ACC112 (cell line): ENCODE results near the gene DIAPH3.
A peak's percentile ranks its signal among the peaks of the same experiment; 100 is the strongest.

ENCODE experiments used
- H2AFZ ChIP-seq: fragments of 200-600 bp; sonication (generic); one replicate; pipeline ENCODE4 v1.6.0; 2017; ENCODE audit warnings: antibody characterized with exemption, low read length; ENCODE audit not compliant: unreplicated experiment
- H3K27ac ChIP-seq: fragments of 200-600 bp; sonication (generic); 2 replicates; pipeline ENCODE4 v1.5.1; 2014; ENCODE audit warnings: low read depth, mild to moderate bottlenecking, antibody characterized with exemption, low read length, moderate library complexity
- H3K27me3 ChIP-seq: fragments of 200-600 bp; sonication (generic); 2 replicates; pipeline ENCODE4 v1.6.1; 2014; ENCODE audit warnings: mild to moderate bottlenecking, antibody characterized with exemption, low read length, moderate library complexity, mixed read lengths; ENCODE audit not compliant: insufficient read depth
- H3K36me3 ChIP-seq: fragments of 200-600 bp; sonication (generic); 2 replicates; pipeline ENCODE4 v1.6.1; 2016; ENCODE audit warnings: mild to moderate bottlenecking, antibody characterized with exemption, low read length, moderate library complexity, mixed read lengths; ENCODE audit not compliant: insufficient read depth
- H3K4me1 ChIP-seq: fragments of 200-600 bp; sonication (generic); one replicate; pipeline ENCODE4 v1.6.1; 2016; ENCODE audit warnings: low read length, mixed read lengths; ENCODE audit not compliant: insufficient read depth, unreplicated experiment, control insufficient read depth
- H3K4me3 ChIP-seq: fragments of 200-600 bp; sonication (generic); 2 replicates; pipeline ENCODE4 v1.5.1; 2014; ENCODE audit warnings: mild to moderate bottlenecking, low read depth, low read length
- H3K79me2 ChIP-seq: fragments of 200-600 bp; sonication (generic); one replicate; pipeline ENCODE4 v1.6.0; 2016; ENCODE audit warnings: low read length; ENCODE audit not compliant: control insufficient read depth, unreplicated experiment, insufficient read depth

DIAPH3 gene

GRCh38 chr13:59801107-59801880 lies 362.4 kb downstream of the DIAPH3 start:
- Histone ChIP-seq H3K79me2 (no peaks in the 10 kb centered on the region), H3K27ac (no peak overlapping the region), H3K36me3 (peaks cover 3% of the 10 kb centered on the region; the same call in 1 of the 2 replicates), H2AFZ (no peak overlapping the region), H3K4me3 (no peak overlapping the region), H3K27me3 (no peaks in the 10 kb centered on the region), H3K4me1 (no peaks in the 10 kb centered on the region)

- Histone ChIP-seq H3K4me3 (no peak overlapping the region), H3K27ac (no peak overlapping the region), H3K27me3 (no peaks in the 10 kb centered on the region), H2AFZ (no peak overlapping the region), H3K36me3 (no peaks in the 10 kb centered on the region), H3K4me1 (no peaks in the 10 kb centered on the region), H3K79me2 (no peaks in the 10 kb centered on the region)
Measured at GRCh38 chr13:59793107-59793506, 370.6 kb downstream of the DIAPH3 start.

- Histone ChIP-seq H3K27ac (no peak overlapping the region), H3K27me3 (no peaks in the 10 kb centered on the region), H3K79me2 (no peaks in the 10 kb centered on the region), H3K36me3 (no peaks in the 10 kb centered on the region), H3K4me3 (no peak overlapping the region), H3K4me1 (no peaks in the 10 kb centered on the region), H2AFZ (no peak overlapping the region)
Measured at GRCh38 chr13:59790626-59791025, 373.1 kb downstream of the DIAPH3 start.

GRCh38 chr13:59789558-59789957 lies 374.2 kb downstream of the DIAPH3 start:
- H3K4me3 ChIP-seq: no peak overlapping the region
- H2AFZ ChIP-seq: no peak overlapping the region
- H3K27me3 ChIP-seq: no peaks in the 10 kb centered on the region
- H3K27ac ChIP-seq: no peak overlapping the region
- no peaks in the 10 kb centered on the region for H3K36me3 ChIP-seq
- no peaks in the 10 kb centered on the region for H3K4me1 ChIP-seq
- H3K79me2 ChIP-seq: no peaks in the 10 kb centered on the region

GRCh38 chr13:59787679-59788078 lies 376.0 kb downstream of the DIAPH3 start:
- Histone ChIP-seq H3K27me3 (no peaks in the 10 kb centered on the region), H3K27ac (no peak overlapping the region), H3K4me1 (no peaks in the 10 kb centered on the region)

GRCh38 chr13:59782696-59783095 lies 381.0 kb downstream of the DIAPH3 start:
- Histone ChIP-seq H3K27ac (no peak overlapping the region), H2AFZ (no peak overlapping the region), H3K36me3 (no peaks in the 10 kb centered on the region), H3K4me1 (peaks cover 11% of the 10 kb centered on the region), H3K4me3 (no peak overlapping the region), H3K27me3 (no peaks in the 10 kb centered on the region), H3K79me2 (no peaks in the 10 kb centered on the region)

More at GRCh38 chr13:59787679-59788078, 376.0 kb downstream of the DIAPH3 start:
- Histone ChIP-seq H2AFZ (no peak overlapping the region), H3K4me3 (no peak overlapping the region), H3K79me2 (no peaks in the 10 kb centered on the region), H3K36me3 (no peaks in the 10 kb centered on the region)

- H3K4me3 ChIP-seq: no peak overlapping the region
- no peak overlapping the region for H2AFZ ChIP-seq
- H3K4me1 ChIP-seq: peaks cover 29% of the 10 kb centered on the region
- no peak overlapping the region; the same call in 1 of the 2 replicates for H3K27ac ChIP-seq
- H3K27me3 ChIP-seq: no peaks in the 10 kb centered on the region
- no peaks in the 10 kb centered on the region for H3K79me2 ChIP-seq
- H3K36me3 ChIP-seq: no peaks in the 10 kb centered on the region
Measured at GRCh38 chr13:59780058-59780457, 383.7 kb downstream of the DIAPH3 start.

- H3K36me3 ChIP-seq: no peaks in the 10 kb centered on the region
- peak overlapping the region; percentile 26 for H3K4me3 ChIP-seq
- peak overlapping the region; percentile 16 for H2AFZ ChIP-seq
Measured at GRCh38 chr13:59776924-59777690, 386.6 kb downstream of the DIAPH3 start.

GRCh38 chr13:59774491-59774971 lies 389.2 kb downstream of the DIAPH3 start:
- Histone ChIP-seq H3K4me3 (peak overlapping the region; percentile 0; the same call in 1 of the 2 replicates), H3K4me1 (peaks cover 40% of the 10 kb centered on the region), H3K36me3 (no peaks in the 10 kb centered on the region), H3K27me3 (no peaks in the 10 kb centered on the region), H3K27ac (peak overlapping the region; percentile 93), H3K79me2 (no peaks in the 10 kb centered on the region), H2AFZ (peak overlapping the region; percentile 34)

More at GRCh38 chr13:59776924-59777690, 386.6 kb downstream of the DIAPH3 start:
- Histone ChIP-seq H3K27me3 (no peaks in the 10 kb centered on the region), H3K79me2 (no peaks in the 10 kb centered on the region), H3K27ac (peak overlapping the region; percentile 93), H3K4me1 (peaks cover 45% of the 10 kb centered on the region)

- H3K79me2 ChIP-seq: no peaks in the 10 kb centered on the region
- peaks cover 25% of the 10 kb centered on the region for H3K4me1 ChIP-seq
- no peak overlapping the region for H2AFZ ChIP-seq
- H3K27me3 ChIP-seq: no peaks in the 10 kb centered on the region
- H3K4me3 ChIP-seq: no peak overlapping the region
- H3K36me3 ChIP-seq: no peaks in the 10 kb centered on the region
- H3K27ac ChIP-seq: no peak overlapping the region
Measured at GRCh38 chr13:59771272-59771671, 392.5 kb downstream of the DIAPH3 start.
